HL-60/S4 (cell line): ENCODE data around the gene GRAMD1B.

Experiments used
- in situ Hi-C: fragments of 300-500 bp; cut with MboI; formaldehyde crosslinking; loops from 2 replicates; pipeline ENCODE4 v1.14.3; 2022; ENCODE audit warnings: low sequenced_read_pairs

GRAMD1B gene

DNA sequence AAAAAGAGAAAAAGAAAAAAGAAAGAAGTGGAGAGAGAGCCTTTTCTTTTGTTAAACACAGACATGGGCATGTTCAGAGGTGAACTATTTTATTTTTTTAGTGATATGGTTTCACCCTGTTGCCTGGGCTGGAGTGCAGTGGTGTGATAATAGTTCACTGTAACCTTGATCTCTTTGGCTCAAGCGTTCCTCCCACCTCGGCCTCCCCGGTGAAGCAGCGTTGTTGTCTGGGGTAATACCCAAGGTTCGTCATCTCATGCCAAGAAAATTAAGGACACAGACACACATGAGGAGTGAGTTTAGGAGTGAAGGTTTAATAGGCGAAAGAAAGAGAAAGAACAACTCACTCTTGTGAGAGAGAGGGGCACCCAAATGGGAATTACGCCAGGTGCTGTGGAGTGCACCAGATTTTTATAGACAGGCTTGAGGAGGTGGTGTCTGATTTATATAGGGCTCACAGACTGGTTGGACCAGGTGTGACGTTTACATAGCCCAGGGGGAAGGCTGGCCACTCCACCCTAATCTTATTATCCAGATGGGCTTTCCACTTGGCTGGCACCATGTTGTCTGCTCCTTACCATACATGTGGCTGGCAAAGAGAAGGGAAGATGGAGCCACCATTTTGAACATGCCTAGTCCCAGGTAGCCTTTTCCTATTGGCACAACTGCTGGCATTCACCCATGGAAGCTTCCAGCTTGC is 42.3 kb downstream of the GRAMD1B start:
- in situ Hi-C loops = no loop called here

GRCh38 chr11:123473941-123474677 is 44.0 kb downstream of the GRAMD1B start:
- in situ Hi-C loops = no loop called here

- in situ Hi-C loops = loop anchor here (5.0 kb wide), 1 partner anchor 68 kb away; no protein-coding TSS in a partner anchor
Measured at GRCh38 chr11:123474994-123475393, 44.9 kb downstream of the GRAMD1B start.

GRCh38 chr11:123475469-123475868 is 45.4 kb downstream of the GRAMD1B start:
- in situ Hi-C loops = loop anchor here (5.0 kb wide), 1 partner anchor 68 kb away; no protein-coding TSS in a partner anchor

DNA sequence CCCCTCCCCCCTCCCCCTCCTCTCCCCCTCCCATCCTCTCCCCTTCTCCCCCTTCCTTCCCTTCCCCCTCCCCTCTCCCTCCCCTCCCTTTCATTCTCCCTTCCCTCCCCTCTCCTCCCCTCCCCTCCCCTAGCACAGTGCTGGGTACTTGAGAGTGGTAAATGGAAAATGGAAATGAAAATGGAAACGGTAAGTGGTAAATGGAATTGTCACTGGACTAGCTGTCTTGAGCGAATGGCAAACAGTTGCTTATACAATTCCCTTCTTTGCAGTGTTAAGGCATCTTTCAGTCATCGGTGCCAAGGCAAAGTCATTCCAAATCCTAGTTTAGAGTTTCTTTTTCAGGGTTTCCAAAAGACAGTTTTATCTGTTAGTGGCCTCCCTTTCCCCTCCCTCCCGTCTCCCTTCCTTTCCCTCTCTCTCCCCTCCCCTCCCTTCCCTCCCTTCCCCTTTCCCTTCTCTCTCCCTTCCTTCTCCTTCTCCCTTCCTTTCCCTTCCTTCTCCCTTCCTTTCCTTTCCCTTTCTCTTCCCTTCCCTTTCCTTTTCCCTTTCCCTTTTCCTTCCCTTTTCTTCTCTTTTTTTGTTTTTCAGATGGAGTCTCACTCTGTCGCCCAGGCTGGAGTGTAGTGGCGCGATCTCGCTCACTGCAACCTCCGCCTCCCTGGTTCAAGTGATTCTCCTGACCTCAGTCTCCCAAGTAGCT is 47.3 kb downstream of the GRAMD1B start:
- in situ Hi-C loops = loop anchor here (5.0 kb wide), 1 partner anchor 70 kb away; no protein-coding TSS in a partner anchor

DNA sequence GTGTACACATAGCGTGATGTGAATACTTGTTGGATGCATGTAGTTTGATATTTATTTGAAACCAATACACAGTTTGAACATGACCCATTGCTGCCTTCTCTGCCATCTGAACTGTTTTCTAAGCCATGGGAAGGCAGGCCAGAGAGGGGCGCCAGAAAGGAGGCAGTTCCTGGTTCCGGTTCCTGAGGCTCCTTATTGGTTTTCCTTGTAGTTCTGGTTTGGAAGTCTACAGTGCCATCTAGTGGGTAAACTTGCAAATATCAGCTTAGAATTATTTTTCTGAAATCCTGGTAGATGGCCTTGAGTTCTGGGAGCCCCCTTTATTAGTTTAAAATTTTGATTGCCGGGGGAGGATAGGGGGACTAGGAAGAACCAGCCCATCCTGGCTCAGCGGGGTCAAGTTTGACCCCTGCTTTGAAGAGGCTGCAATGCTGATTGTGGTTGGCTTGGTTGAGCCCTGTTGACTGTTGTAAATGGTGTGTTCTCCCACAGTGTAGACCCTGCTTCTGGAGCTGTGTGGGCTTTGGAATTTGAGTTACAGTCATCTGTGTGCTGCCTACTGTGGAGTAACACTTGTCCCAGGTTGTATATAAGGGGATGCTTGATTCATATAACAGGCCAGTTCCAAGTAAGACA is 48.4 kb downstream of the GRAMD1B start:
- in situ Hi-C loops = loop anchor here (5.0 kb wide), 1 partner anchor 71 kb away; no protein-coding TSS in a partner anchor

DNA sequence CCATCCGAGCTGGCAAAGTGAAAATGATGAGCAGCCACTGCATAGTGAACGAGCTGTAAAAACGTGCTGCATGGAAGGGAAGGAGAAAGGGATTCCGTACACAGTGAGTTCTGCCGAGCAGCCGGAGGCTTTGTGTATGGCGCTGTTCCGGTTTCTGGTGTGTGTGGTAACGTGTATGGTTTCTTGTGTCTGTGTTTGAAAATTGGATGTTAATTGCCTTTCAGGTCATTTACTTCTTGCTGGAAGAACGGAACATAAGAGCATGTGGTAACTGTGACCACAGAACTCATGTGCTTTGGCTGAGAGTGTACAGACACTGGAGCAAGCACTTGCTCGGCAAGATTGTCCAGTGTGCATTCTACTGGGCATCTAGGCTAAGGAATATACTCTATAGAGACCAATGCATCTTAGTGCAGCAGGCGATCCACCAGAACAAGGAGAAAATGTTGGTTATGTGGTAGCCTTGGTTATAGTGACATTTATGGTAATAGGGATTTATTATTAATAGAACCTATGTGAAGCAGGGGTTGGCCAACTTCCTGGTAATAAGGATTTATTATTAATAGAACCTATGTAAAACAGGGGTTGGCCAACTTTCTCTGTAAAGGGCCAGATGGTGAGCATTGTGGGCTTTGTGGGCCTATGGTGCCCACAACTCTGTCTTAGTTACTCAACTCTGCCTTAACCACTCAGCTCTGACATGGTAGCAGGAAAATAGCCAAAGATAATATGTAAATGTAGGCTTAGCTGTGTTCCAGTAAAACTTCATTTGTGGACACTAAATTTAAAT is 49.2 kb downstream of the GRAMD1B start:
- in situ Hi-C loops = loop anchor here (5.0 kb wide), 1 partner anchor 72 kb away; no protein-coding TSS in a partner anchor

DNA sequence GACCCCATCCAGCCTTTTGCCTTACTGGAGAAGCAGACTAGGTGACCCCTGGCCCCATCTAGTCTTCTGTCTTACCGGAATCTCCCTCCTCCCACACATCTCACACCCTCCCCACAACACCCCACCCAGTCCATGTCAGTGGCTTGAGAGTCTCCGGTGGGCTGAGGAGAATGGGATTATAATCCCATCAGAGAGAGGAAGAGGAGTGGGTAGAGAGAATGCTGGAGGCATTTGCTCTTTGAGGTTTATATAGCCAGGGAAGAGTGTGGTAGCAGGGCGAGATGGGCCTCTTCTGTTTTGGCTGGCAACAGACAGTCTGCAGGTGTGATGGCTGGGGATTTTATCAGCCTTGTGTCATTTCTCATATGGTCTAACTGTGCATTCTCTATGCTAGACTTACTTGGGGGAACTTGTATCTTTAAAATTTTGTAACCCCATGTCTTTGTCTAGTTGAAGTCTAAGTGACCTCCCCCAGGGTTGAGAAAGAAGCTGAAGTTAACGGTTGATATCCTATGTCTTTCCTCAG is 50.3 kb downstream of the GRAMD1B start:
- in situ Hi-C loops = no loop called here

- in situ Hi-C loops = no loop called here
Measured at GRCh38 chr11:123480882-123481281, 50.8 kb downstream of the GRAMD1B start.

DNA sequence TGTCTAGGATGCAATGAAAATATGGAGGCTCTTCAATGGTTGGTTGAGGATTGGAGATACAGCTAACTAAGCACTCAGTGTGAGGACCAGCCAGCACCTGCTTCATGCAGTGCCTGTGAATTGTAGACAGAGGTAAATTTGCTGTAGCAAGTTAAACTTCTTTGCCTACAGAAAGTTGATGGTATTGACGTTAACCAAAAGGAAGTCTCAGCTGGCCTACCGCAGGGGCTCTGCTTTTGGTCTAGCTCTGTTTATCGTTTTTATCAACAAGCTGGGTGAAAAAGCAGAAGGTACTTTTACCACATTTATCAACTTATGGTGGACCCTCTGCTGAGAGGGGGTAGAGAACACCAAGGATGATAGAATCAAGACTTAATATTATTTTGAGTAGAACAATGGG is 51.6 kb downstream of the GRAMD1B start:
- in situ Hi-C loops = no loop called here

DNA sequence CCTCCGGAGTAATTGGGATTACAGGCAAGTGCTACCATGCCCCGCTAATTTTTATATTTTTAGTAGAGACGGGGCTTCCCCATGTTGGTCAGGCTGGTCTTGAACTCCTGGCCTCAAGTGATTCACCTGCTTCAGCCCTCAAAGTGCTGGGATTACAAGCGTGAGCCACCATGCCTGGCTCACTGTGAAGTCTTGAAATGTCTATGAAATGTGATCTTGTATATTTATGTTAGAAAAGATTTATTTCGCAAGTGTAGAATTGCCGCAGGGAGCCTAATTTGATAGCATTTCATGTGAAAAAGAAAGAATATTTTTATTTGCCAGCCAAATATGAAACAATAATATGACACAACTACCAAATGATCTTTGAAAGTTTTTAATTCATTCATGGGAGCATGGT is 52.1 kb downstream of the GRAMD1B start:
- in situ Hi-C loops = no loop called here

DNA sequence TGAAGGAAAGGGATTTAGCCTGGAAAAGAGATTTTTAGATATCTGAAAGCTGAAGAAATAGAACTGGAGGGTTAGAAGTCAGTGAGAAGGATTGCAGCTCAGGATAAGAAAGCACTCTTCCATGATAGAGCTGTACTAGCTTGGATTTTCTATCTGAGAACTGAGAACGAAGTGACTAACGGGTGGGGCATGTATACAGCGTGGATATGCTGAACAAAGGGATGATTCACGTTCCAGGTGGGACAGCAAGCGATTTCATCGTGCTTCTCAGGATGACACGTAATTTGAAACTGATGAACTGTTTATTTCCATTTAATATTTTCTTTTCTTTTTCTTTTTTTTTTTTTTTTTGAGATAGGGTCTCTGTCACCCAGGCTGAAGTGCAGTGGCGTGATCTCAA is 53.0 kb downstream of the GRAMD1B start:
- in situ Hi-C loops = no loop called here

DNA sequence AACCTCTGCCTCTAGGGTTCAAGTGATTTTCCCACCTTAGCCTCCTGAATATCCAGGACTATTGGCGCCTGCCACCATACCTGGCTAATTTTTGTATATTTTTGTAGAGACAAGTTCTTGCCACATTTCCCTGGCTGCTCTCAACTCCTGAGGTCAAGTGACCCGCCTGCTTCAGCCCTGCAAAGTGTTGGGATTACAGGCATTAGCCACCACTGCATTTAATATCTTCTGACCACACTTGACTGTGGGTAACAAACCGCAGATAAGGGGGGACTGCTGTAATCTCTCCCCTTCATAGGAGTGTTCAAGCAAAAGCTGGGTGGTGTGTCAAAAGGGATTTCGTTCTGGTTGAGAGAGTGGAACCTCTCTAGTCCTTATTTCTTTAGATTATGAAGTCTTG is 53.4 kb downstream of the GRAMD1B start:
- in situ Hi-C loops = no loop called here

DNA sequence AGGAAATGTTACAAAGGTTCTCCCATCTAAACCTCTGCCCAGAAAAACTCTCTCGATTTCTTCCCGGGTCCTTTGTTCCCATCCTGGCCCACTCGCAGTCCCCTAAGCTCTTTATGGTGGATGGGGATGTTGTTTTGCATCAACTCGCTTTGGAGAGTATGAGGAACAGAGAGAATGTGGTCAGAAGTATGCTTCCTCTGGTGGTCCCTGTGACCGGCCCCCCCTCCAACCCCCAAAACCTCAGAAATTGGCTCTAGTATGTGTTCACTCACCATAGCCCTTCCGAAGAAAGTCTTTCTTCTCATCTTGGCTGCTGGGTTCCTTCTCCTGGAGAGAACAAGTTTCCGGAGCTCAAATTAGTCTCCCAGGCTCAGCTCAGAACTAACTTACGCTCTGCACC is 54.4 kb downstream of the GRAMD1B start:
- in situ Hi-C loops = no loop called here

- in situ Hi-C loops = no loop called here
Measured at GRCh38 chr11:123487157-123487744, 57.2 kb downstream of the GRAMD1B start.

- in situ Hi-C loops = no loop called here
Measured at GRCh38 chr11:123490527-123490926, 60.5 kb downstream of the GRAMD1B start.

- in situ Hi-C loops = no loop called here
Measured at GRCh38 chr11:123491241-123491640, 61.2 kb downstream of the GRAMD1B start.

GRCh38 chr11:123493349-123494063 is 63.4 kb downstream of the GRAMD1B start:
- in situ Hi-C loops = no loop called here
